WTC11 (cell line): ENCODE results near the gene AARSD1. TPM values are rescaled to one million over a fixed set of nuclear protein-coding genes. Genes with fewer than 3 reads are reported as not detected.
"Not testable (repeated sequence)": the region's sequence is repeated elsewhere in the genome, so short reads cannot be mapped to it uniquely, and the experiment has no call there.

Experiments
- ATAC-seq: fragments of 200-7000 bp; cut with Tn5 transposase; 2 replicates; pipeline ENCODE4 v1.10.0; 2021; ENCODE audit warnings: mild to moderate bottlenecking, moderate library complexity
- CTCF ChIA-PET: fragments of 300-600 bp; sonication (Branson Sonifier 250); formaldehyde crosslinking; loops from one replicate; lab custom pipeline; 2021; ENCODE audit warnings: antibody characterized with exemption; lab: Charles Lee
- POLR2A ChIA-PET: fragments of 350-600 bp; sonication (Branson Sonifier 250); formaldehyde crosslinking; loops from one replicate; lab custom pipeline; 2021; ENCODE audit warnings: antibody characterized with exemption; lab: Charles Lee
- DNase-seq: peaks from one replicate; pipeline ENCODE4 v3.0.0; 2021; ENCODE audit warnings: low spot score
- H3K27ac Mint-ChIP-seq: 2 replicates; pipeline ENCODE4 v1.8.0; 2021; ENCODE audit warnings: mixed read lengths
- H3K27me3 Mint-ChIP-seq: 2 replicates; pipeline ENCODE4 v1.8.0; 2021; ENCODE audit warnings: low read depth, mild to moderate bottlenecking, moderate library complexity, mixed read lengths
- H3K36me3 Mint-ChIP-seq: 2 replicates; pipeline ENCODE4 v1.8.0; 2021; ENCODE audit warnings: mixed read lengths
- H3K4me1 Mint-ChIP-seq: 2 replicates; pipeline ENCODE4 v1.8.0; 2022; ENCODE audit warnings: mixed read lengths
- H3K4me3 Mint-ChIP-seq: 2 replicates; pipeline ENCODE4 v1.8.0; 2021; ENCODE audit warnings: mild to moderate bottlenecking, moderate library complexity, mixed read lengths
- H3K9me3 Mint-ChIP-seq: 2 replicates; pipeline ENCODE4 v1.8.0; 2021; ENCODE audit warnings: mixed read lengths
- ATF1 ChIP-seq: sonication (generic); formaldehyde crosslinking; IDR thresholded peaks from 2 replicates; pipeline ENCODE4 v1.8.1; 2023; ENCODE audit warnings: mild to moderate bottlenecking, moderate library complexity, missing genetic modification reagents
- ATF2 ChIP-seq: sonication (generic); formaldehyde crosslinking; IDR thresholded peaks from 2 replicates; pipeline ENCODE4 v1.8.1; 2022; ENCODE audit warnings: low read depth, missing genetic modification reagents, borderline replicate concordance
- E2F5 ChIP-seq: sonication (generic); formaldehyde crosslinking; IDR thresholded peaks from 2 replicates; pipeline ENCODE4 v1.8.1; 2022; ENCODE audit warnings: mild to moderate bottlenecking, moderate library complexity, missing genetic modification reagents
- EMX1 ChIP-seq: fragments of 250-450 bp; sonication (Bioruptor Pico); IDR thresholded peaks from 2 replicates; pipeline ENCODE4 v1.8.0; 2021; ENCODE audit warnings: mild to moderate bottlenecking
- ERG ChIP-seq: fragments of 250-450 bp; sonication (Bioruptor Pico); IDR thresholded peaks from 2 replicates; pipeline ENCODE4 v1.8.0; 2021; ENCODE audit warnings: mild to moderate bottlenecking
- ESRRA ChIP-seq: sonication (generic); formaldehyde crosslinking; IDR thresholded peaks from 2 replicates; pipeline ENCODE4 v1.8.1; 2022; ENCODE audit warnings: mild to moderate bottlenecking, missing genetic modification reagents, borderline replicate concordance
- HMGA2 ChIP-seq: fragments of 250-450 bp; sonication (Bioruptor Pico); IDR thresholded peaks from 2 replicates; pipeline ENCODE4 v1.4.0; 2021; ENCODE audit warnings: mild to moderate bottlenecking, moderate library complexity
- JUN ChIP-seq: sonication (generic); formaldehyde crosslinking; IDR thresholded peaks from 2 replicates; pipeline ENCODE4 v1.8.0; 2023; ENCODE audit warnings: mild to moderate bottlenecking, missing genetic modification reagents
- MAX ChIP-seq: sonication (generic); formaldehyde crosslinking; IDR thresholded peaks from 2 replicates; pipeline ENCODE4 v1.8.0; 2022; ENCODE audit warnings: mild to moderate bottlenecking, missing genetic modification reagents
- NR1H2 ChIP-seq: sonication (generic); formaldehyde crosslinking; IDR thresholded peaks from 2 replicates; pipeline ENCODE4 v1.9.0; 2021; ENCODE audit warnings: mild to moderate bottlenecking, moderate library complexity, missing genetic modification reagents
- NR2C2 ChIP-seq: sonication (generic); formaldehyde crosslinking; IDR thresholded peaks from 2 replicates; pipeline ENCODE4 v1.8.0; 2022; ENCODE audit warnings: mild to moderate bottlenecking, missing genetic modification reagents
- NR3C1 ChIP-seq: sonication (generic); formaldehyde crosslinking; conservative IDR thresholded peaks from 2 replicates; pipeline ENCODE4 v1.8.1; 2023; ENCODE audit warnings: low read depth, mild to moderate bottlenecking, missing genetic modification reagents
- TP53 ChIP-seq: sonication (generic); formaldehyde crosslinking; IDR thresholded peaks from 2 replicates; pipeline ENCODE4 v1.8.1; 2023; ENCODE audit warnings: mild to moderate bottlenecking, missing genetic modification reagents
- USF2 ChIP-seq: sonication (generic); formaldehyde crosslinking; IDR thresholded peaks from 2 replicates; pipeline ENCODE4 v1.8.1; 2023; ENCODE audit warnings: mild to moderate bottlenecking, missing genetic modification reagents, moderate library complexity
- ZMAT4 ChIP-seq: fragments of 250-450 bp; sonication (Bioruptor Pico); IDR thresholded peaks from 2 replicates; pipeline ENCODE4 v1.9.0; 2021; ENCODE audit warnings: mild to moderate bottlenecking
- ZNF232 ChIP-seq: sonication (generic); formaldehyde crosslinking; IDR thresholded peaks from 2 replicates; pipeline ENCODE4 v1.8.0; 2022; ENCODE audit warnings: mild to moderate bottlenecking, missing genetic modification reagents
- ZNF512 ChIP-seq: sonication (generic); formaldehyde crosslinking; IDR thresholded peaks from 2 replicates; pipeline ENCODE4 v1.8.1; 2022; ENCODE audit warnings: missing genetic modification reagents, borderline replicate concordance
- total RNA-seq: library from RNA; stranded (reverse); gene quantifications from 3 replicates; pipeline ENCODE4 v1.2.3, GENCODE V29; 2021
- TF ChIP-seq, protein P1 (sequence below): fragments of 250-450 bp; sonication (Bioruptor Pico); conservative IDR thresholded peaks from 2 replicates; pipeline ENCODE4 v1.9.0; 2021; ENCODE audit warnings: mild to moderate bottlenecking
- TF ChIP-seq, protein P2 (sequence below): sonication (generic); formaldehyde crosslinking; conservative IDR thresholded peaks from 2 replicates; pipeline ENCODE4 v1.8.1; 2022; ENCODE audit warnings: mild to moderate bottlenecking, missing genetic modification reagents

AARSD1 gene
- total RNA-seq, 1 experiment from 2014 or later: 61.5 TPM

DNA sequence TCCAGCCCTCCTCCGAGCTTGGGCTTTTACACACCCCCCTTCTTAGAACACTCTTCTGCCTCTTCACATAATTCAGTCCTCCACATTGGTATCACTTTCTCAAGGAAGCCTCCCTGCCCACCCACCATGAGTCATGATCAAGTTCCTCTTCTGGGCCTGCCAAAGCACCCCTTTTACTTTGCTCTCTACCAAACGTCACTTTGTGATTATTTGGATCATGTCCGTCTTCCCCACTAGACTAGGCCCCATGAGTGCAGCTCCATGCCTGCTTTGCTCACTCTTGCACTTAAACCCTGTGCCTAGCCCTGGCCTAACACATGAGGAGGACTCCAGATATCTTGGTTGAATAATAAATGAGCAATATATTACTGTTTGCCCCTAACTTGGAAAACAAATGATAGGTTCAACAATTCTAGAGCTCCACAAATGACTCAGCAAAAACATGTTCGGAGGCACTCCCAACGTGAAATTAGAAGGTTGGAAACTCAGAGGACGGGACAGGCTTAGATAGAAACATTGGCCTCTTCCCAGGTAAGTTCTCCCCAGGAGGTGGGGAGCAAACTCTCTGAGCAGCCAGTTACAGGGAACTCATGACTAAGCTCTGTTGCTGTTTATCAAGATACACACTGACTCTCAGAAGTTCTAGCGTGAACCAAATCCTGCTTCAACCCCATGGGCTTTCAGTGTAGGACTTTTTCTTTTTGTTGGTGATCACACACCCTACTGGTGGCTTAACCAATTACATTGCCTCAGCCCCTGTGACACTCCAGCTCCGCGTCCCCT lies 35.3 kb downstream of the AARSD1 start (continued):
- TF ChIP-seq, protein P1, sequence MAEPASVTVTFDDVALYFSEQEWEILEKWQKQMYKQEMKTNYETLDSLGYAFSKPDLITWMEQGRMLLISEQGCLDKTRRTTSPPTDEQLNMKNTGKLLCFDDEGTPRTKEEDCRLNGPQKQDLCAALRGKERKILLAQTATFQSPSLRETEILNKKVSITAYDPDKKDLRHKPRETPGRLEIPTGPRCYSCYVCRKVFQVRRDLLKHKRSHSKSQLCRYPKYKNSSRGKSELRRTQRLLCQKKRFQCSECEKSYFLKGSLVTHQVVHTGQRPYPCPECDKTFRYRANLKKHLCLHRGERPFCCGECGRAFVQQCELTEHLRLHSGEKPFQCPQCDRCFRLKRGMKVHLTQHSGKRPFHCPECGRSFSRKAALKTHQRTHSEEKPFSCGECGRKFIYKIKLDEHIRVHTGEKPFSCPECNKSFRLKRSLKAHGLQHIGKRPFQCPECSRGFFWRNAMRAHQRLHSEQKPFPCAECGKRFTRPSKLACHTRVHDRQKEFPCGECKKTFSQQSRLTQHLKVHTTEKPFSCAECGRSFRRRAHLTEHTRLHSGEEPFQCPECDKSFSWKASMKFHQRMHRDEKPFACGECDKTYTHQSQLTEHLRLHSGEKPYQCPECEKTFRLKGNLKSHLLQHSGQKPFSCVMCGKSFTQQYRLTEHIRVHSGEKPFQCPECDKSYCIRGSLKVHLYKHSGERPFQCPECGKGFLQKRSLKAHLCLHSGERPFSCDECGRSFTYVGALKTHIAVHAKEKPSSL: no peak
- no peak for TF ChIP-seq USF2
- TF ChIP-seq E2F5: no peak
- TF ChIP-seq ZNF232 (CRISPR knock-in tag): no peak
- no peak for TF ChIP-seq EMX1 (CRISPR knock-in tag)
- TF ChIP-seq ESRRA: no peak
- TF ChIP-seq NR3C1 (CRISPR knock-in tag): no peak

GRCh38 chr17:42924891-42925290 lies 39.4 kb downstream of the AARSD1 start:
- TF ChIP-seq NR2C2 (CRISPR knock-in tag): no peak
- TF ChIP-seq NR3C1 (CRISPR knock-in tag): no peak
- no peak for TF ChIP-seq JUN (CRISPR knock-in tag)
- TF ChIP-seq, protein P2, sequence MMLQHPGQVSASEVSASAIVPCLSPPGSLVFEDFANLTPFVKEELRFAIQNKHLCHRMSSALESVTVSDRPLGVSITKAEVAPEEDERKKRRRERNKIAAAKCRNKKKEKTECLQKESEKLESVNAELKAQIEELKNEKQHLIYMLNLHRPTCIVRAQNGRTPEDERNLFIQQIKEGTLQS (CRISPR knock-in tag): no peak
- TF ChIP-seq ATF2 (CRISPR knock-in tag): no peak
- DNase-seq: peak; percentile 23
- peak overlapping the region; percentile 82 for H3K27ac Mint-ChIP-seq
- H3K27me3 Mint-ChIP-seq: no peaks in the 10 kb centered on the region
- H3K36me3 Mint-ChIP-seq: no peaks in the 10 kb centered on the region
- ATAC-seq: peak; percentile 33; the same call in 1 of the 2 replicates
- H3K4me3 Mint-ChIP-seq: no peak overlapping the region
- POLR2A ChIA-PET: no interaction called here
- peaks cover 24% of the 10 kb centered on the region for H3K4me1 Mint-ChIP-seq
- no peaks in the 10 kb centered on the region for H3K9me3 Mint-ChIP-seq
- CTCF ChIA-PET: interaction anchor here (0.6 to 1.4 kb wide), 3 partner anchors 13 to 161 kb away, joined by 3 to 4 read pairs (median 4); no protein-coding TSS in a partner anchor

GRCh38 chr17:42923472-42923871 lies 40.8 kb downstream of the AARSD1 start:
- H3K4me1 Mint-ChIP-seq: peaks cover 19% of the 10 kb centered on the region
- H3K36me3 Mint-ChIP-seq, H3K27ac Mint-ChIP-seq, DNase-seq, H3K27me3 Mint-ChIP-seq, H3K9me3 Mint-ChIP-seq, POLR2A ChIA-PET, ATAC-seq, H3K4me3 Mint-ChIP-seq: not testable (repeated sequence)
- CTCF ChIA-PET: interaction anchor here (0.7 kb wide), 1 partner anchor 305 kb away, joined by 4 read pairs; no protein-coding TSS in a partner anchor

- Mint-ChIP-seq H3K27ac (peak overlapping the region; percentile 39; the same call in 1 of the 2 replicates), H3K27me3 (no peaks in the 10 kb centered on the region), H3K4me3 (no peak overlapping the region), H3K36me3 (no peaks in the 10 kb centered on the region), H3K9me3 (no peaks in the 10 kb centered on the region), H3K4me1 (peaks cover 22% of the 10 kb centered on the region)
- ChIA-PET POLR2A (no interaction called here), CTCF (interaction anchor here (2.1 kb wide), 1 partner anchor 75 kb away, joined by 7 read pairs; the partner anchor contains the start of gene RPL27)
- DNase-seq (no peak), ATAC-seq (no peak)
- TF ChIP-seq ATF1: no peak
- no peak for TF ChIP-seq TP53 (CRISPR knock-in tag)
- no peak for TF ChIP-seq ZMAT4 (CRISPR knock-in tag)
- no peak for TF ChIP-seq ZNF512 (CRISPR knock-in tag)
- TF ChIP-seq NR1H2 (CRISPR knock-in tag): no peak
- no peak for TF ChIP-seq HMGA2
- TF ChIP-seq ZNF232 (CRISPR knock-in tag): no peak
- TF ChIP-seq ERG (CRISPR knock-in tag): no peak
- TF ChIP-seq MAX (CRISPR knock-in tag): no peak
Observed at GRCh38 chr17:42922294-42922693, 42.0 kb downstream of the AARSD1 start.
